DOHH2 (cell line): ENCODE measurements around the gene MPZL3.
A peak's percentile ranks its signal among the peaks of the same experiment; 100 is the strongest.

Experiments
- H3F3A ChIP-seq: fragments of 200-600 bp; sonication (generic), shearing (Covaris generic); 2 replicates; pipeline ENCODE4 v1.6.0; 2016; ENCODE audit warnings: antibody characterized with exemption, mild to moderate bottlenecking; ENCODE audit not compliant: control insufficient read depth, insufficient read depth
- H3K27ac ChIP-seq: fragments of 200-600 bp; sonication (generic); 2 replicates; pipeline ENCODE4 v1.5.1; 2014; ENCODE audit warnings: low read depth, mild to moderate bottlenecking, low read length, moderate library complexity
- H3K27me3 ChIP-seq: fragments of 200-600 bp; sonication (generic); 2 replicates; pipeline ENCODE4 v1.6.1; 2014; ENCODE audit warnings: mild to moderate bottlenecking, low read length, mixed read lengths; ENCODE audit not compliant: control insufficient read depth
- H3K36me3 ChIP-seq: fragments of 200-600 bp; sonication (generic); 2 replicates; pipeline ENCODE4 v1.6.1; 2014; ENCODE audit warnings: mild to moderate bottlenecking, low read length, moderate library complexity, mixed read lengths; ENCODE audit not compliant: control insufficient read depth
- H3K4me1 ChIP-seq: fragments of 200-600 bp; sonication (generic); 2 replicates; pipeline ENCODE4 v1.6.1; 2014; ENCODE audit warnings: mild to moderate bottlenecking, low read length, mixed read lengths; ENCODE audit not compliant: control insufficient read depth
- H3K4me2 ChIP-seq: fragments of 200-600 bp; sonication (generic); 2 replicates; pipeline ENCODE4 v1.6.0; 2014; ENCODE audit warnings: mild to moderate bottlenecking, low read length, moderate library complexity
- H3K4me3 ChIP-seq: fragments of 200-600 bp; sonication (generic); 2 replicates; pipeline ENCODE4 v1.5.1; 2014; ENCODE audit warnings: mild to moderate bottlenecking, low read length, mixed read lengths
- H3K79me2 ChIP-seq: fragments of 200-600 bp; sonication (generic); 2 replicates; pipeline ENCODE4 v1.6.1; 2014; ENCODE audit warnings: mild to moderate bottlenecking, low read length, mixed read lengths; ENCODE audit not compliant: control insufficient read depth
- H3K9me2 ChIP-seq: fragments of 200-600 bp; sonication (generic); replicated peaks from 2 replicates; pipeline ENCODE4 v1.6.1; 2014; ENCODE audit warnings: mild to moderate bottlenecking, low read length, mixed read lengths; ENCODE audit not compliant: control insufficient read depth
- H3K9me3 ChIP-seq: fragments of 200-600 bp; sonication (generic); 2 replicates; pipeline ENCODE4 v1.6.1; 2014; ENCODE audit warnings: antibody characterized with exemption, low read length, mixed read lengths; ENCODE audit not compliant: control insufficient read depth, insufficient read depth
- H4K20me1 ChIP-seq: fragments of 200-600 bp; sonication (generic); 2 replicates; pipeline ENCODE4 v1.6.0; 2014; ENCODE audit warnings: low read depth, mild to moderate bottlenecking, antibody characterized with exemption, low read length, moderate library complexity; ENCODE audit not compliant: control insufficient read depth, insufficient read depth
- EZH2phosphoT487 ChIP-seq: fragments of 200-600 bp; sonication (generic); IDR thresholded peaks from 2 replicates; pipeline ENCODE4 v1.6.1; 2017; ENCODE audit warnings: borderline replicate concordance, mild to moderate bottlenecking, antibody characterized with exemption, low read length, moderate library complexity, mixed read lengths
- TF ChIP-seq, protein P1 (sequence below): fragments of 200-600 bp; sonication (generic); IDR thresholded peaks from one replicate; pipeline ENCODE4 v1.5.1; 2014; ENCODE audit warnings: antibody characterized with exemption, mild to moderate bottlenecking, low read depth, low read length; ENCODE audit not compliant: poor library complexity, severe bottlenecking

MPZL3 gene

GRCh38 chr11:118213781-118214180 is 38.4 kb downstream of the MPZL3 start:
- peak overlapping the region; percentile 65 for H3K4me2 ChIP-seq
- 0 out of 2 replicates have a peak overlapping the region, but pooled peaks have one; percentile 32 for H3K27ac ChIP-seq
- no peaks in the 10 kb centered on the region for H3K9me3 ChIP-seq
- peaks cover 53% of the 10 kb centered on the region for H3K4me1 ChIP-seq
- H3K36me3 ChIP-seq, result no peaks in the 10 kb centered on the region
- H3F3A ChIP-seq, result 0 out of 2 replicates have a peak, but pooled peaks cover 2% of the 10 kb centered on the region
- H4K20me1 ChIP-seq, result no peaks in the 10 kb centered on the region
- H3K9me2 ChIP-seq, result no peaks in the 10 kb centered on the region
- H3K4me3 ChIP-seq, result peak overlapping the region; percentile 43; the same call in 1 of the 2 replicates
- H3K27me3 ChIP-seq, result no peaks in the 10 kb centered on the region
- TF ChIP-seq, protein P1, sequence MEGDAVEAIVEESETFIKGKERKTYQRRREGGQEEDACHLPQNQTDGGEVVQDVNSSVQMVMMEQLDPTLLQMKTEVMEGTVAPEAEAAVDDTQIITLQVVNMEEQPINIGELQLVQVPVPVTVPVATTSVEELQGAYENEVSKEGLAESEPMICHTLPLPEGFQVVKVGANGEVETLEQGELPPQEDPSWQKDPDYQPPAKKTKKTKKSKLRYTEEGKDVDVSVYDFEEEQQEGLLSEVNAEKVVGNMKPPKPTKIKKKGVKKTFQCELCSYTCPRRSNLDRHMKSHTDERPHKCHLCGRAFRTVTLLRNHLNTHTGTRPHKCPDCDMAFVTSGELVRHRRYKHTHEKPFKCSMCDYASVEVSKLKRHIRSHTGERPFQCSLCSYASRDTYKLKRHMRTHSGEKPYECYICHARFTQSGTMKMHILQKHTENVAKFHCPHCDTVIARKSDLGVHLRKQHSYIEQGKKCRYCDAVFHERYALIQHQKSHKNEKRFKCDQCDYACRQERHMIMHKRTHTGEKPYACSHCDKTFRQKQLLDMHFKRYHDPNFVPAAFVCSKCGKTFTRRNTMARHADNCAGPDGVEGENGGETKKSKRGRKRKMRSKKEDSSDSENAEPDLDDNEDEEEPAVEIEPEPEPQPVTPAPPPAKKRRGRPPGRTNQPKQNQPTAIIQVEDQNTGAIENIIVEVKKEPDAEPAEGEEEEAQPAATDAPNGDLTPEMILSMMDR, result no peak
- no peak for TF ChIP-seq EZH2phosphoT487
- H3K79me2 ChIP-seq, result no peaks in the 10 kb centered on the region

DNA sequence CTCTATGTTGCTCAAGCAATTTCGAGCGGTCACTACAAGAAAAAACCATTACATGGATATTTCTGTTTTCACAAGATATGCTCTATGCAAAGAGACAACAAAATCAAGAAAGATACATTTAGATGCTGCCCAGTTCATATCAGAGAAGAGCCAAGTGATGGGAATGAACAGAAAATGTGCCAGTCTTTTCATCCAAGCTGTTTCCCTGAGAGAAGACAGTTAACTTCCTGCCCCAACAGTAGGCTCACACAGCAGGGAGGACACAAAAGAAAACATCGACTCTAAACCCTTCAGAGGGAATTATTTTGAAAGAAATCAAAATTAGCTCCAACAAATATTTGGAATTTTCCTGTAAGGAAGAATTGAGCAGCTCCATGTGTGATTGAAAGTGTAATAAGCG is 39.0 kb downstream of the MPZL3 start:
- Histone ChIP-seq H3F3A (0 out of 2 replicates have a peak, but pooled peaks cover 2% of the 10 kb centered on the region), H3K4me1 (peaks cover 53% of the 10 kb centered on the region), H3K79me2 (no peaks in the 10 kb centered on the region), H3K9me3 (no peaks in the 10 kb centered on the region), H3K36me3 (no peaks in the 10 kb centered on the region), H3K9me2 (no peaks in the 10 kb centered on the region), H3K27ac (no peak overlapping the region), H3K27me3 (no peaks in the 10 kb centered on the region), H4K20me1 (no peaks in the 10 kb centered on the region), H3K4me3 (peak overlapping the region; percentile 12; the same call in 1 of the 2 replicates), H3K4me2 (peak overlapping the region; percentile 65)
- no peak for TF ChIP-seq EZH2phosphoT487
- TF ChIP-seq, protein P1, result no peak

DNA sequence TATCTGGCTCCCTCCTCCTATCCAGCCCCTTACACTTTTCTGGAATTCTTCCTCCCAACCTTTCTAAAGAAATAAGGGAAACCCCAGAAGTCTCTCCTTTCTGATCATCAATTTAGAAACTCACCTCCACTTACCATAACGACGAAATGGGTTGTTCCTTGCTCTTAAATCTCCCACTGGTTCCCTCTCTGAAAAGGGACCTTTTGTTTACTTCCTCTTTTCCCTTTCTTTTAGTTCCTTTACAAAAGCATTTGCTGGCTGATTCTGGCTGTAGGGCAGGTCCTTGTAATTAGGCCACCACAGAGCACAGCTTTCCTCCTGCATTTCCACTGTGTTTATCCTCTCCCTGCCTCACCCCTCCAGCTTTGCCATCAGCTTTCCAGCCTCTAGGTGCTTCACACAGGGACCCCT is 39.4 kb downstream of the MPZL3 start:
- H3K27ac ChIP-seq, result no peak overlapping the region
- no peaks in the 10 kb centered on the region for H3K27me3 ChIP-seq
- peaks cover 53% of the 10 kb centered on the region for H3K4me1 ChIP-seq
- TF ChIP-seq, protein P1, result no peak
- no peak for TF ChIP-seq EZH2phosphoT487
- H3K4me3 ChIP-seq, result peak overlapping the region; percentile 12; the same call in 1 of the 2 replicates
- H3K9me2 ChIP-seq, result no peaks in the 10 kb centered on the region
- 0 out of 2 replicates have a peak, but pooled peaks cover 2% of the 10 kb centered on the region for H3F3A ChIP-seq
- H3K36me3 ChIP-seq, result no peaks in the 10 kb centered on the region
- peak overlapping the region; percentile 65 for H3K4me2 ChIP-seq
- H3K9me3 ChIP-seq, result no peaks in the 10 kb centered on the region
- no peaks in the 10 kb centered on the region for H3K79me2 ChIP-seq
- no peaks in the 10 kb centered on the region for H4K20me1 ChIP-seq
